Measurements from ENCODE around the gene RHBG.

GRCh38 chr1:156421939-156422601 lies 53.1 kb downstream of the RHBG start:
- TF ChIP-seq CTCF (conservative IDR thresholded peaks at IDR 0.05 in 1 of 2, IDR thresholded peaks at IDR 0.05 in 1 of 2; ENCODE audit: extremely low read depth in 1 of 2, insufficient read depth in 1 of 2, low read depth in 1 of 2, low read length in 2 of 2) (no peak), EZH2 (IDR thresholded peaks at IDR 0.05; ENCODE audit: borderline replicate concordance, low read length) (no peak)
